GM12878 (cell line): ENCODE data around the gene TRIM38. TPM values are rescaled to one million over a fixed set of nuclear protein-coding genes. Genes with fewer than 3 reads are reported as not detected.

ENCODE experiments used
- BACH1 ChIP-seq: fragments of 450-650 bp; IDR thresholded peaks from 2 replicates; pipeline ENCODE4 v1.6.1; 2017; ENCODE audit warnings: mild to moderate bottlenecking, borderline replicate concordance
- BCL11A ChIP-seq: IDR thresholded peaks from 2 replicates; pipeline ENCODE4 v1.6.1; 2011; ENCODE audit warnings: low read depth, low read length
- BMI1 ChIP-seq: fragments of 450-650 bp; IDR thresholded peaks from 2 replicates; pipeline ENCODE4 v1.6.1; 2016; ENCODE audit warnings: mild to moderate bottlenecking, moderate library complexity, borderline replicate concordance
- CBFB ChIP-seq: IDR thresholded peaks from 2 replicates; pipeline ENCODE4 v1.6.1; 2016; ENCODE audit warnings: antibody characterized with exemption, low read depth
- CBX3 ChIP-seq: fragments of 200-600 bp; sonication (generic); IDR thresholded peaks from 2 replicates; pipeline ENCODE4 v1.6.1; 2016; ENCODE audit warnings: low read depth, borderline replicate concordance
- EGR1 ChIP-seq, 2 experiments: IDR thresholded peaks; 1 replicate in 1 of 2; 2 replicates in 1 of 2; pipeline ENCODE4 v1.6.1; 2011 to 2012; ENCODE audit warnings: low read depth in 2 of 2, low read length in 2 of 2, borderline replicate concordance in 1 of 2, mild to moderate bottlenecking in 1 of 2, moderate library complexity in 1 of 2
- EZH2 ChIP-seq: IDR thresholded peaks from 2 replicates; pipeline ENCODE4 v1.6.1; 2012; ENCODE audit warnings: low read depth, mild to moderate bottlenecking, control low read depth, inconsistent platforms, low read length, borderline replicate concordance; ENCODE audit not compliant: control insufficient read depth
- MEF2A ChIP-seq: IDR thresholded peaks from 2 replicates; pipeline ENCODE4 v1.6.1; 2011; ENCODE audit warnings: low read depth, mild to moderate bottlenecking, low read length, moderate library complexity; ENCODE audit not compliant: insufficient read depth
- MEF2B ChIP-seq: fragments of 450-650 bp; IDR thresholded peaks from 2 replicates; pipeline ENCODE4 v1.6.1; 2018; ENCODE audit warnings: mild to moderate bottlenecking, moderate library complexity; ENCODE audit not compliant: partially characterized antibody, poor library complexity, severe bottlenecking
- MXI1 ChIP-seq: fragments of 150-350 bp; IDR thresholded peaks from 2 replicates; pipeline ENCODE4 v1.6.1; 2011; ENCODE audit warnings: low read depth, mild to moderate bottlenecking, inconsistent platforms, low read length, improper control_type of control experiment
- MYB ChIP-seq: fragments of 150-350 bp; IDR thresholded peaks from 2 replicates; pipeline ENCODE4 v1.6.1; 2014; ENCODE audit warnings: mild to moderate bottlenecking, low read depth, low read length, borderline replicate concordance
- NR2F1 ChIP-seq: fragments of 450-650 bp; conservative IDR thresholded peaks from 2 replicates; pipeline ENCODE4 v1.6.1; 2017; ENCODE audit warnings: mild to moderate bottlenecking
- POLR2AphosphoS5 ChIP-seq: IDR thresholded peaks from 2 replicates; pipeline ENCODE4 v1.6.1; 2011; ENCODE audit warnings: mild to moderate bottlenecking, low read length, inconsistent platforms
- SIN3A ChIP-seq: IDR thresholded peaks from 2 replicates; pipeline ENCODE4 v1.6.1; 2012; ENCODE audit warnings: low read depth, low read length, improper control_type of control experiment
- SIX5 ChIP-seq: IDR thresholded peaks from 2 replicates; pipeline ENCODE4 v1.6.1; 2011; ENCODE audit warnings: mild to moderate bottlenecking, low read depth, low read length, moderate library complexity; ENCODE audit not compliant: severe bottlenecking
- ZNF217 ChIP-seq: fragments of 450-650 bp; IDR thresholded peaks from 2 replicates; pipeline ENCODE4 v1.6.1; 2017; ENCODE audit warnings: antibody characterized with exemption, mild to moderate bottlenecking
- ZNF274 ChIP-seq: IDR thresholded peaks from one replicate; pipeline ENCODE4 v1.8.0; 2011; ENCODE audit not compliant: insufficient read length, insufficient read depth
- ZZZ3 ChIP-seq: IDR thresholded peaks from 2 replicates; pipeline ENCODE4 v1.6.1; 2011; ENCODE audit warnings: low read depth; ENCODE audit not compliant: control insufficient read depth, insufficient read length
- polyA plus RNA-seq, 11 experiments: library from polyadenylated mRNA; depleted of rRNA in 4 of 11; unstranded in 6 of 11; stranded (reverse) in 5 of 11; fragments of >200 nt; fragmentation: Nextera tagmentation in 4 of 11; fragmentation: Illumina TruSeq in 1 of 11; extraction: Ambion mirVana in 4 of 11; extraction: Trizol in 1 of 11; gene quantifications; 1 replicate in 1 of 11; 2 replicates in 10 of 11; pipeline versions ENCODE4 v1.2.1 to v1.2.3, GENCODE V29; 2011 to 2016; ENCODE audit warnings: inconsistent platforms in 2 of 11, missing spikeins in 2 of 11, low read depth in 1 of 11
- total RNA-seq, 4 experiments: library from RNA; depleted of rRNA in 3 of 4; stranded (reverse); fragments of >200 nt in 3 of 4; fragmentation: Illumina TruSeq in 1 of 4; extraction: Trizol in 1 of 4; gene quantifications; 2 replicates each; pipeline versions ENCODE4 v1.2.1 to v1.2.3, GENCODE V29; 2013 to 2021
- TF ChIP-seq, protein P1 (sequence below): fragments of 450-650 bp; formaldehyde crosslinking; IDR thresholded peaks from 2 replicates; pipeline ENCODE4 v1.4.0; 2022; ENCODE audit warnings: mild to moderate bottlenecking, moderate library complexity
- TF ChIP-seq, protein P2 (sequence below): fragments of 450-650 bp; IDR thresholded peaks from 2 replicates; pipeline ENCODE4 v1.6.1; 2017; ENCODE audit warnings: borderline replicate concordance
- TF ChIP-seq, protein P3 (sequence below): IDR thresholded peaks from 2 replicates; pipeline ENCODE4 v1.6.1; 2012; ENCODE audit warnings: low read depth, low read length, improper control_type of control experiment
- TF ChIP-seq, protein P4 (sequence below): IDR thresholded peaks from 2 replicates; pipeline ENCODE4 v1.6.1; 2011; ENCODE audit warnings: borderline replicate concordance, low read depth, mild to moderate bottlenecking, moderate library complexity, mixed read lengths, low read length; ENCODE audit not compliant: insufficient read depth; ENCODE audit errors: extremely low read length

The TRIM38 gene
- total and polyA plus RNA-seq, 10 of the 15 experiments (the other 5 are each of a cell fraction or from before 2014, with no cell fraction given): 4.5 to 14.7 (median 11.1) TPM

DNA sequence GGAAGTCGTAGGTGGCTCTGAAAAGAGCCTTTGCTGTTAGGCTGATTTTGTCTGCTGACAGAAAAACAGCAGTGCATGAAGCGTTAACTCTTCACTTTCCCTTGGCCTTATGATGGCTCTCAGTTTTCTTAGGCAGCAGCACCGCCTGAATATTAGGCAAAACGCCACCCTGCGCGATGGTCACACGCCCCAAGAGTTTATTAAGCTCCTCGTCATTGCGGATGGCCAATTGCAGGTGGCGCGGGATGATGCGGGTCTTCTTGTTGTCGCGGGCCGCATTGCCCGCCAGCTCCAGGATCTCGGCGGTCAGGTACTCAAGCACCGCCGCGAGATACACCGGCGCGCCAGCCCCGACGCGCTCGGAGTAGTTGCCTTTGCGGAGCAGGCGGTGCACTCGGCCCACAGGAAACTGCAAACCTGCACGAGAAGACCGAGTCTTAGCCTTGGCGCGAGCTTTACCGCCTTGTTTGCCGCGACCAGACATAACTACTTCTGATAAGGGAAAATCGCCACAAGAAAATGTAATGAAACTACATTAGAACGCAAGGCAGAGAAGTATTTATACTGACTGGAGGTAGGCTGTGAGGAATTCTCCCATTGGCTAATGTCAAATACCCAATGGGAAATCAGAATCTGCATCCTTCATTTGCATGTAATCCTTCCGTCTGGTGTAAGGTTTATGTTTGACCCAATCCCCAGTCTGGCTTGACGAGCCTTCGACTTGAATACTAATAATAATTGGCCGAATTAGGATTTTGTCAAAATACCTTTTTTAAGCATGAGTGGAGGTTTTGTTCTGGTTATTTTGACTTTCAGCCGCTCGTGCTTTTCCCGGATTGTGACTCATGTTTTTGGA, 70.7 kb downstream of the TRIM38 start (continued):
- TF ChIP-seq, protein P1, sequence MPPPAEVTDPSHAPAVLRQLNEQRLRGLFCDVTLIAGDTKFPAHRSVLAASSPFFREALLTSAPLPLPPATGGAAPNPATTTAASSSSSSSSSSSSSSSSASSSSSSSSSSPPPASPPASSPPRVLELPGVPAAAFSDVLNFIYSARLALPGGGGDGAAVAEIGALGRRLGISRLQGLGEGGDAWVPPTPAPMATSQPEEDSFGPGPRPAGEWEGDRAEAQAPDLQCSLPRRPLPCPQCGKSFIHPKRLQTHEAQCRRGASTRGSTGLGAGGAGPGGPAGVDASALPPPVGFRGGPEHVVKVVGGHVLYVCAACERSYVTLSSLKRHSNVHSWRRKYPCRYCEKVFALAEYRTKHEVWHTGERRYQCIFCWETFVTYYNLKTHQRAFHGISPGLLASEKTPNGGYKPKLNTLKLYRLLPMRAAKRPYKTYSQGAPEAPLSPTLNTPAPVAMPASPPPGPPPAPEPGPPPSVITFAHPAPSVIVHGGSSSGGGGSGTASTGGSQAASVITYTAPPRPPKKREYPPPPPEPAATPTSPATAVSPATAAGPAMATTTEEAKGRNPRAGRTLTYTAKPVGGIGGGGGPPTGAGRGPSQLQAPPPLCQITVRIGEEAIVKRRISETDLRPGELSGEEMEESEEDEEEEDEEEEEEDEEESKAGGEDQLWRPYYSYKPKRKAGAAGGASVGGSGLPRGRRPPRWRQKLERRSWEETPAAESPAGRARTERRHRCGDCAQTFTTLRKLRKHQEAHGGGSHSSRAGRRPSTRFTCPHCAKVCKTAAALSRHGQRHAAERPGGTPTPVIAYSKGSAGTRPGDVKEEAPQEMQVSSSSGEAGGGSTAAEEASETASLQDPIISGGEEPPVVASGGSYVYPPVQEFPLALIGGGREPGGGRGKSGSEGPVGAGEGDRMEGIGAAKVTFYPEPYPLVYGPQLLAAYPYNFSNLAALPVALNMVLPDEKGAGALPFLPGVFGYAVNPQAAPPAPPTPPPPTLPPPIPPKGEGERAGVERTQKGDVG (CRISPR knock-in tag): no peak
- TF ChIP-seq, protein P2, sequence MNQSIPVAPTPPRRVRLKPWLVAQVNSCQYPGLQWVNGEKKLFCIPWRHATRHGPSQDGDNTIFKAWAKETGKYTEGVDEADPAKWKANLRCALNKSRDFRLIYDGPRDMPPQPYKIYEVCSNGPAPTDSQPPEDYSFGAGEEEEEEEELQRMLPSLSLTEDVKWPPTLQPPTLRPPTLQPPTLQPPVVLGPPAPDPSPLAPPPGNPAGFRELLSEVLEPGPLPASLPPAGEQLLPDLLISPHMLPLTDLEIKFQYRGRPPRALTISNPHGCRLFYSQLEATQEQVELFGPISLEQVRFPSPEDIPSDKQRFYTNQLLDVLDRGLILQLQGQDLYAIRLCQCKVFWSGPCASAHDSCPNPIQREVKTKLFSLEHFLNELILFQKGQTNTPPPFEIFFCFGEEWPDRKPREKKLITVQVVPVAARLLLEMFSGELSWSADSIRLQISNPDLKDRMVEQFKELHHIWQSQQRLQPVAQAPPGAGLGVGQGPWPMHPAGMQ: no peak
- peak; percentile 5; the same call in 1 of the 2 replicates for TF ChIP-seq BMI1
- no peak for TF ChIP-seq ZNF274
- TF ChIP-seq BACH1: peak; percentile 44; the same call in 1 of the 2 replicates
- TF ChIP-seq BCL11A: no peak
- TF ChIP-seq, protein P3, sequence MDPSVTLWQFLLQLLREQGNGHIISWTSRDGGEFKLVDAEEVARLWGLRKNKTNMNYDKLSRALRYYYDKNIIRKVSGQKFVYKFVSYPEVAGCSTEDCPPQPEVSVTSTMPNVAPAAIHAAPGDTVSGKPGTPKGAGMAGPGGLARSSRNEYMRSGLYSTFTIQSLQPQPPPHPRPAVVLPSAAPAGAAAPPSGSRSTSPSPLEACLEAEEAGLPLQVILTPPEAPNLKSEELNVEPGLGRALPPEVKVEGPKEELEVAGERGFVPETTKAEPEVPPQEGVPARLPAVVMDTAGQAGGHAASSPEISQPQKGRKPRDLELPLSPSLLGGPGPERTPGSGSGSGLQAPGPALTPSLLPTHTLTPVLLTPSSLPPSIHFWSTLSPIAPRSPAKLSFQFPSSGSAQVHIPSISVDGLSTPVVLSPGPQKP: no peak
- TF ChIP-seq MYB: no peak
- no peak for TF ChIP-seq ZZZ3
- TF ChIP-seq NR2F1: no peak
- no peak for TF ChIP-seq MXI1
- no peak for TF ChIP-seq CBX3
- TF ChIP-seq EGR1 (IDR thresholded peaks at IDR 0.05; ENCODE audit: borderline replicate concordance in 1 of 2, low read depth in 2 of 2, low read length in 2 of 2): no peak; a peak in 1 of 3 replicates
- TF ChIP-seq, protein P4, sequence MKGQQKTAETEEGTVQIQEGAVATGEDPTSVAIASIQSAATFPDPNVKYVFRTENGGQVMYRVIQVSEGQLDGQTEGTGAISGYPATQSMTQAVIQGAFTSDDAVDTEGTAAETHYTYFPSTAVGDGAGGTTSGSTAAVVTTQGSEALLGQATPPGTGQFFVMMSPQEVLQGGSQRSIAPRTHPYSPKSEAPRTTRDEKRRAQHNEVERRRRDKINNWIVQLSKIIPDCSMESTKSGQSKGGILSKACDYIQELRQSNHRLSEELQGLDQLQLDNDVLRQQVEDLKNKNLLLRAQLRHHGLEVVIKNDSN: no peak
- no peak for TF ChIP-seq SIX5
- TF ChIP-seq ZNF217: no peak
- peak; percentile 96 for TF ChIP-seq POLR2AphosphoS5
- TF ChIP-seq MEF2B: no peak
- no peak for TF ChIP-seq MEF2A
- no peak for TF ChIP-seq EZH2
- peak; percentile 80 for TF ChIP-seq CBFB
- TF ChIP-seq SIN3A: no peak; the same call in 1 of the 2 replicates
